Gastrocnemius medialis (tissue), 4 donors: Measurements from ENCODE around the gene SPEM1.

ENCODE experiments used
- POLR2A ChIP-seq, 2 donors: fragments of 450-650 bp; IDR thresholded peaks; one replicate each; pipeline ENCODE4 v1.6.1; 2017; ENCODE audit warnings: antibody characterized with exemption in 2 of 2, mild to moderate bottlenecking in 2 of 2, moderate library complexity in 2 of 2
- TF ChIP-seq, protein P1 (sequence below), 5 experiments: fragments of 450-650 bp in 3 of 5; fragments of 200-600 bp in 2 of 5; sonication (generic) in 2 of 5; IDR thresholded peaks in 4 of 5; conservative IDR thresholded peaks in 1 of 5; 1 replicate in 4 of 5; 2 replicates in 1 of 5; pipeline ENCODE4 v1.5.1; 2016 to 2019; ENCODE audit warnings: antibody characterized with exemption in 5 of 5, mild to moderate bottlenecking in 3 of 5, moderate library complexity in 3 of 5

GRCh38 chr17:7380855-7381683 lies 39.1 kb upstream of the SPEM1 start, which contains the start of gene TNK1:
- peak; percentile 24 to 62 for TF ChIP-seq POLR2A (IDR thresholded peaks at IDR 0.05)
- TF ChIP-seq, protein P1, sequence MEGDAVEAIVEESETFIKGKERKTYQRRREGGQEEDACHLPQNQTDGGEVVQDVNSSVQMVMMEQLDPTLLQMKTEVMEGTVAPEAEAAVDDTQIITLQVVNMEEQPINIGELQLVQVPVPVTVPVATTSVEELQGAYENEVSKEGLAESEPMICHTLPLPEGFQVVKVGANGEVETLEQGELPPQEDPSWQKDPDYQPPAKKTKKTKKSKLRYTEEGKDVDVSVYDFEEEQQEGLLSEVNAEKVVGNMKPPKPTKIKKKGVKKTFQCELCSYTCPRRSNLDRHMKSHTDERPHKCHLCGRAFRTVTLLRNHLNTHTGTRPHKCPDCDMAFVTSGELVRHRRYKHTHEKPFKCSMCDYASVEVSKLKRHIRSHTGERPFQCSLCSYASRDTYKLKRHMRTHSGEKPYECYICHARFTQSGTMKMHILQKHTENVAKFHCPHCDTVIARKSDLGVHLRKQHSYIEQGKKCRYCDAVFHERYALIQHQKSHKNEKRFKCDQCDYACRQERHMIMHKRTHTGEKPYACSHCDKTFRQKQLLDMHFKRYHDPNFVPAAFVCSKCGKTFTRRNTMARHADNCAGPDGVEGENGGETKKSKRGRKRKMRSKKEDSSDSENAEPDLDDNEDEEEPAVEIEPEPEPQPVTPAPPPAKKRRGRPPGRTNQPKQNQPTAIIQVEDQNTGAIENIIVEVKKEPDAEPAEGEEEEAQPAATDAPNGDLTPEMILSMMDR (IDR thresholded peaks at IDR 0.05 in 4 of 5, conservative IDR thresholded peaks at IDR 0.05 in 1 of 5): no peak
